Measurements from ENCODE around the gene GSTK1. TPM values are rescaled to one million over a fixed set of nuclear protein-coding genes. Genes with fewer than 3 reads are reported as not detected.

Gene GSTK1
- polyA plus RNA-seq, 1 donor (not counting 4 experiments of a cell fraction or from before 2014, with no cell fraction given) = 133 TPM

GRCh38 chr7:143315776-143316175 is 52.5 kb downstream of the GSTK1 start, which contains the start of gene CLCN1:
Gene CLCN1, plus strand, starts transcription at chr7:143316111. Its CDS starts 102 bp downstream, at chr7:143316213.
- DNase-seq (ENCODE audit: low read depth, low spot score) (no peak), FAIRE-seq (no peak)
- Histone ChIP-seq H3K27me3 (ENCODE audit: control insufficient read depth, extremely low read depth, insufficient read depth, low read length) (no peaks in the 10 kb centered on the region), H3K4me3 (ENCODE audit: control insufficient read depth in 2 of 3, extremely low read depth in 1 of 3, insufficient read depth in 2 of 3, low read depth in 1 of 3, low read length in 3 of 3) (no peak within 1 kb of the TSS), H3K79me2 (ENCODE audit: control insufficient read depth, insufficient read depth, low read length) (no peaks in the 10 kb centered on the region), H3K4me2 (ENCODE audit: control insufficient read depth, extremely low read depth, insufficient read depth, low read depth, low read length) (no peak within 1 kb of the TSS), H3K9me1 (ENCODE audit: control insufficient read depth, extremely low read depth, insufficient read depth, low read length) (no peaks in the 10 kb centered on the region), H3K9me3 (ENCODE audit: control insufficient read depth, low read depth, low read length) (no peaks in the 10 kb centered on the region), H3K36me3 (ENCODE audit: control insufficient read depth in 2 of 2, extremely low read depth in 1 of 2, insufficient read depth in 2 of 2, low read length in 2 of 2) (no peaks in the 10 kb centered on the region), H3K4me1 (ENCODE audit: control insufficient read depth, extremely low read depth, insufficient read depth, low read length) (peaks cover 13% of the 10 kb centered on the region), H4K20me1 (ENCODE audit: control insufficient read depth, extremely low read depth, insufficient read depth, low read length) (no peaks in the 10 kb centered on the region), H3K9ac (ENCODE audit: control insufficient read depth, extremely low read depth, insufficient read depth, low read length) (no peak within 1 kb of the TSS), H2AFZ (ENCODE audit: control insufficient read depth, low read length) (no peak within 1 kb of the TSS), H3K27ac (ENCODE audit: control insufficient read depth, insufficient read depth, low read length) (no peak within 1 kb of the TSS)
- TF ChIP-seq EZH2 (IDR thresholded peaks at IDR 0.05; ENCODE audit: low read length) = no peak
- no peak for TF ChIP-seq CTCF (optimal IDR thresholded peaks at IDR 0.05 in 1 of 3, IDR thresholded peaks at IDR 0.05 in 1 of 3, conservative IDR thresholded peaks at IDR 0.05 in 1 of 3; ENCODE audit: extremely low read depth in 1 of 3, insufficient read depth in 2 of 3, low read length in 3 of 3)
- dilution Hi-C loops (cut with MboI; ENCODE audit: extremely low pct_ligation_motif_present, low sequenced_read_pairs) = no loop called here

- Histone ChIP-seq H3K27ac (ENCODE audit: control insufficient read depth, insufficient read depth, low read length) (no peak overlapping the region), H3K4me2 (ENCODE audit: control insufficient read depth, extremely low read depth, insufficient read depth, low read depth, low read length) (no peak overlapping the region), H2AFZ (ENCODE audit: control insufficient read depth, low read length) (no peak overlapping the region), H4K20me1 (ENCODE audit: control insufficient read depth, extremely low read depth, insufficient read depth, low read length) (no peaks in the 10 kb centered on the region), H3K79me2 (ENCODE audit: control insufficient read depth, insufficient read depth, low read length) (no peaks in the 10 kb centered on the region), H3K9me1 (ENCODE audit: control insufficient read depth, extremely low read depth, insufficient read depth, low read length) (no peaks in the 10 kb centered on the region), H3K4me1 (ENCODE audit: control insufficient read depth, extremely low read depth, insufficient read depth, low read length) (peaks cover 13% of the 10 kb centered on the region), H3K9ac (ENCODE audit: control insufficient read depth, extremely low read depth, insufficient read depth, low read length) (no peak overlapping the region), H3K9me3 (ENCODE audit: control insufficient read depth, low read depth, low read length) (no peaks in the 10 kb centered on the region), H3K36me3 (ENCODE audit: control insufficient read depth in 2 of 2, extremely low read depth in 1 of 2, insufficient read depth in 2 of 2, low read length in 2 of 2) (no peaks in the 10 kb centered on the region), H3K4me3 (ENCODE audit: control insufficient read depth in 2 of 3, extremely low read depth in 1 of 3, insufficient read depth in 2 of 3, low read depth in 1 of 3, low read length in 3 of 3) (no peak overlapping the region), H3K27me3 (ENCODE audit: control insufficient read depth, extremely low read depth, insufficient read depth, low read length) (no peaks in the 10 kb centered on the region)
- dilution Hi-C loops (cut with MboI; ENCODE audit: extremely low pct_ligation_motif_present, low sequenced_read_pairs) = no loop called here
- DNase-seq (ENCODE audit: low read depth, low spot score) (no peak), FAIRE-seq (no peak)
- no peak for TF ChIP-seq EZH2 (IDR thresholded peaks at IDR 0.05; ENCODE audit: low read length)
- TF ChIP-seq CTCF (optimal IDR thresholded peaks at IDR 0.05 in 1 of 3, IDR thresholded peaks at IDR 0.05 in 1 of 3, conservative IDR thresholded peaks at IDR 0.05 in 1 of 3; ENCODE audit: extremely low read depth in 1 of 3, insufficient read depth in 2 of 3, low read length in 3 of 3) = no peak
Measured at GRCh38 chr7:143316492-143316891, 53.3 kb downstream of the GSTK1 start.
